HG03558 (cell line): ENCODE results near the gene WIPF3.
"Not testable (repeated sequence)": the region's sequence is repeated elsewhere in the genome, so short reads cannot be mapped to it uniquely, and the experiment has no call there.

Experiments used
- ATAC-seq: cut with Tn5 transposase; IDR thresholded peaks from one replicate; pipeline ENCODE4 v1.9.1; 2021; ENCODE audit warnings: moderate number of reproducible peaks; ENCODE audit not compliant: unreplicated experiment; ENCODE audit errors: extremely low read depth

The WIPF3 gene

DNA sequence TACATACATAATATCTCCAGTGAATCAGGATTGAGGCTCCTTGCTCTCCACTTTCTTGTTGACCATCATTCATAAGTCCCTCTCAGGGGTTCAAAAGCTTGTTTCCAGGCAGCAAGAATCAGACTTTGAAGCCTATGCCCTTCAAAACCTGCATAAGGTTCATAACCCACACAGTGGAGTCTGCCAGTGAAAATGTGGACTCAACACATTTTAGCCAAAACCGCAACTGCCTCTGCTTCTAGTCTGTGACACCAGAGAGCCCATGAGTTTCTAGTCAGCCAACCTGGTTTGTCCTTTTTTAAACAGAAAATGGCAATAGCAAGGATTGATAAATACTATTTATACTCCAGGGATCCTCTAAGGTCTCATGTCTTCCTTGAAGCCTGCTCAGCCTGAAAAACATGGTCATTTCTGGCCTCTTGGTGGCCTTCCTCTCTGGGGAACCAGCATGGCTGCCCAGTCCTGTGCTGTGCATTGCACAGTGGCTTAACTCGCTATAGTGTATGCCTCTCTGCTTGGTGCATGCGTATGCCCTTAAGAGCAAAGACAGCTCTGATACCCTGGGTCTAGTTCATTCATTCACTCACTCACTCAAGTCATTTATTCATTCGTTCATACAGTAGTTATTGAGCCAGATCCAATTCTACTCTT, 67.5 kb downstream of the WIPF3 start:
- no peak for ATAC-seq

DNA sequence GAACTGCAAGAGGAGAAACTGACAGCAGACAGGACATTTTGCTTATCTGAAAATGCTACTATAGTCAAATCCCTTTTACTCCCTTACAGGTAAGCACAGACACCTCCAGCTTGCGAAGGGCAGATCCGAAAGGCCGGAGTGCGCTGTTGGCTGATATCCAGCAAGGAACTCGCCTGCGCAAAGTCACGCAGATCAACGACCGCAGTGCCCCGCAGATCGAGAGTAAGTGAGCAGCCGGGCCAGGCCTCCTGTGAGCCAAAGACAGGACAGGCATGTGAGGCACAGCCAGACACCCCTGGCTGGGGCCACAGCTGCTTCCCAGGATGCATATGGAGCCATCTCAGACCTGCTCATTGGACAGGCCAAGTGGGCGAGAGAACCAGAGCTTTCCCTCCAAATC, 69.4 kb downstream of the WIPF3 start:
- ATAC-seq, result no peak

DNA sequence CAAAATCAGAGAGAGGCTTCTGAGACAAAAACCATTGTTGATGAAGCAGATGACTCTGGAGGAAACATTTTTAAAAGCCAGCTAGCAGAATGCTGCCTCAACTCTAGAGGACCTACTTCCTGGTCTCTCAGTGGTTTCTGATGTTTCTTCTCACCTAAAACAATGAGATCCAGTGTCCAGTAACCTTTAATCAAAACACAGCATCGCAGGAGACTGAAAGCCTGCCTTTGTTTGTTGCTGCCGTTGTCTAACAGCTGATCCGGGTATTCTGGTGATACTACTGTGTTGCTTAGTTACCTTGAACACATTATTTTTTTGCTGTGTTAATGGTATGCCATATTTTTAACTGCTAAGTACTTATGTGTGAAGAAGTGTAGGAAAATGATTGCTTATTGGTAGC, 70.9 kb downstream of the WIPF3 start:
- ATAC-seq, result no peak

DNA sequence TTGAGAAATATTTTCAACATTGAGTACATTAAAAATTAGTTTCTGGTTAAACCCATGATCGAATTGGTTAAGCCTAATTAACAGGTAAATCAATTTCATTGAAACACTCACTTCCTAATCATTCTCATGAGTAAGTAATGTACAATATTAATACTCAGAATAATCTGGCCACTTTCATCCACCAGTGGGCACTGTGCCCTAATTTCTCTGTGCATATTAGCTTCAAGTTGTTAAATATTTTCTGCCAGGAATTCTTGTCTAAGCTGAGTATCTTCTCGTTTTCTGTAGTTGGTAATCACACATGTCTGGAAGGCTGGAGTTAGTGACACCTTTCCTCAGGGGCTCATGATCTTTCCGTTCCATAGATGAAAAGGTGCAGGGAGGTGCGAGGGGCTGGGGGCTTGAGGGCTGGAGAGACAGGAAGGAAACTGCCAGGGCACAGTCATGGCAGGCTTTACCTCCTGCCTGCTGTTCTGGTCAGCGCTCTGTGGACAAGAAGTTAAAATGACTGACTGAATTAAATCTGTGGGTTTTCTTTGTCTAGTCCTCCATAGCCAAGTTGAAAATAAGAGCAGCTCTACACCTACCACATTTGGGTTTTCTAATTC, 71.9 kb downstream of the WIPF3 start:
- ATAC-seq, result no peak

DNA sequence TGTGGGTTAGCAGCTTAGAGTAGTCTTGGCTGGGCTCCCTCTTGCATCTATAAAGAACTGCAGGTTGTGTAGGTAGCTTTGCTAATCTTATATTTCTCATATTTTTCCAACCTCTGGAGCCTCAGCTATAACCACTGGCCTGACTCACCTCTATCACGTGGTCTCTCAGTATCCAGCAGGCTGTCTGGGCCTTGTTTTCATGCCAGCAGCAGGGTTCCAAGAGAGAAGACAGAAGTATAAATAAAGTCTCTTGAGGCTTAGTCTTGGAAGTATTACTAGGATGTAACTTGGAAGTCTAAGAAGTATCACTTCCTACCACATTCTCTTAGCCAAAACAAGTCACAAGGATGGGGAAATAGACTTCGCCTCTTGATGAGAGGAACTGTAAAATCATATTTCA, 73.3 kb downstream of the WIPF3 start:
- no peak for ATAC-seq

DNA sequence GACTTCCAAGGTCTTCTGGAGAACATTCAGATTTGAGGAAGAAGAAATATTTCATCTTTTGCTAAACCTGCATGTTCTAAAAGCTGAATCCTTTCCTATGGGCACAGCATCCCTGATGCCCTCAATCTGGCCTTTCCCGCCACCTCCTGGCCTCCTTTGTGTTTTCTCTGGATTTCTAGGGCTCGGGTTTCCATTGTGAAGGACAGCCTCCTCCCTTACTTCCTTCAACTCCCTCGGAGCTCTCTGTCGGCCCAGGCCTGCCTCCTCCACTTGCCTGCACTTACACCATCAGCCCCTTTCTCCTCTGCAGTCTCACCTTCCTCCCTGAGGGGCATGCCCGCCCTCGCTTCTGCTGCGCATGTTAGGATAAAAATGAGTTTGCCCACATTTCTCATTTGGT, 75.4 kb downstream of the WIPF3 start:
- ATAC-seq, result no peak

DNA sequence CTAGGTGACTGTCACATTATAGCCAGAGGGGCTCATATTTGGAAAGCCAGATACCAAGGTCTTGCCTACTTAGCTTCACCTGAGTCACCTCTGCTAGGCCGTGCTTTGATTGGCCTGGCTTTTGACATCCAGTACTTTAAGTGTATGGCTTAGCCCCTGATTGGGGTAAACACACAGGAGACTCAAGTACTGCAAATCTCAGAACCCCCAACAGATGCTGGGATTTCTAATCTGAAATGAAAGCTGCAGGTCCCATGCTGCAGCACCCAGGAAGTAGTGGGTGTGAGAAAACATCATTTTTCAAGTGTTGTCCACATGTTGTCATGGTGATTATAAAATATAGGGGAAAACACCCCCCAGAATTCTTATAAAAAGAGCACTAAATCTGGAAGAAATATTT, 76.2 kb downstream of the WIPF3 start:
- ATAC-seq, result no peak

DNA sequence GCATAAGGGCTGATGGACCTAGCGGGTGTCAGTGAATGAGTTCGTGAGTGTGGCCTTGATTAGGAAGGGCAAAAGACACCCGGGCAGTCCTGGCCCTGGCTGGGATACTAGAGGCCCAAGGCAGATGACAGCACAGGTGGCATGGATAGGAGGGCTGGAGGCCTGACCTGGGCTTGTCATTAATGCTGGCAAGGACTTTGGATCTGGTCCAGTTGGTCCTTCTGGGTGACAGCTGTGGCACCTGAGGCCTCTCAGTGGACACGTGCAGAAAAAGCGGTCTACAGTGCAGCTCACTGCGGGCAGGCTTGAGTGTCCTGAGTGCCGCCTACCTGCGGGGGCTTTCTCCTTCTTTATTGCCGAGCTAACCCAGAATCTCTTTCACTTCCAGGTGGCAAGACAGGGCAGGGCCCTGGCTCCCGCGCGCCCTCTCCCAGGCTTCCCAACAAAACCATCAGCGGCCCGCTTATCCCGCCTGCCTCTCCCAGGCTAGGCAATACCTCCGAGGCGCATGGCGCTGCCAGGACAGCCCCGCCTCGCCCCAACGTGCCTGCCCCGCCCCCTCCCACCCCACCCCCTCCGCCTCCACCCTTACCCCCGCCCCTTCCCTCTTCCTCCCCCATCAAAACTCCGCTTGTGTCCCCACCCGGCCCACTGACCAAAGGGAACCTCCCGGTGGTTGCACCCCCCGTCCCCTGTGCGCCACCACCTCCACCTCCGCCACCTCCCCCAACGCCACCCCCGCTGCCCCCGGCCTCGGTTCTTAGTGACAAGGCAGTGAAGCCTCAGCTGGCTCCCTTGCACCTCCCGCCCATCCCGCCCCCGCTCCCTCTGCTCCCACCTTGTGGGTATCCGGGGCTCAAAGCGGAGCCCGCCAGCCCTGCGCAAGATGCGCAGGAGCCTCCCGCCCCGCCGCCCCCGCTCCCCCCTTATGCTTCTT, 77.4 kb downstream of the WIPF3 start:
- no peak for ATAC-seq

DNA sequence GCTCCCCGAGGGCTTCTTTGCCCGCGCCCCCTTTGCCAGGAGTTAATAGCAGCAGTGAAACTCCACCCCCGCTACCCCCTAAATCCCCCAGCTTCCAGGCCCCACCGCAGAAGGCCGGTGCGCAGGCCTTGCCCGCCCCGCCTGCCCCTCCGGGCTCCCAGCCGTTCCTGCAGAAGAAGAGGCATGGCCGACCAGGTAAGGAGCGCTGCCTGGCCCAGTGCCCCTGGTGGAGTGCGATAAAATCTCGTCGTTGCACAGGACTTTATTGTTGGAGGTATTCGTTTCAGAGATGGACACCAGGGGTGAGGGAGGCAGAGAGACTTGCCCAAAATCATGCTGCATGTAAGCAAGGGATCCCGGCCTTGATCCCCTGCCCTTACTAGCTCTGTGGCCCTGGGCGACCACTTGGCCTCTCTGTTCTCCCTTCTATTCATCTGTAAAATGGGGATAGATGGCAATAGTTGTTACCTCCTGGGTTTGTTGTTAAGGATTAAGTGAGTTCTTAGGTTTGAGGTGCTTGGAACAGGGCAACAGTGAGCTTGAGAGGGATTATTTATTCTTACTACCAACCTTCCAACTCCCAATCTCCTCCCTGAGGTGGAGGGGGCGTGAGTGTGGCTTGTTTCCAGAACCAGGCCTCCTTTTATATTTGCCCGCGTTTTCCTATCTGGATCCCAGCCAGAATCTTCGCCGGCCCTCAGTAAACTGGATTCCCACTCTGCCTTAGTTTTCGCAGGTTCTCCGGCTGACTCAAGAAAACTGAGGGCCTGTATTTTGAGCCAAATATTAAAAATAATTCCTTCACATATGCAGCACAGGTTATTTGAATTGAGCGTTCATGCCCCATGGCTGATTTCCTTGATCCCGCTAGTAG, 78.3 kb downstream of the WIPF3 start:
- ATAC-seq, result no peak

DNA sequence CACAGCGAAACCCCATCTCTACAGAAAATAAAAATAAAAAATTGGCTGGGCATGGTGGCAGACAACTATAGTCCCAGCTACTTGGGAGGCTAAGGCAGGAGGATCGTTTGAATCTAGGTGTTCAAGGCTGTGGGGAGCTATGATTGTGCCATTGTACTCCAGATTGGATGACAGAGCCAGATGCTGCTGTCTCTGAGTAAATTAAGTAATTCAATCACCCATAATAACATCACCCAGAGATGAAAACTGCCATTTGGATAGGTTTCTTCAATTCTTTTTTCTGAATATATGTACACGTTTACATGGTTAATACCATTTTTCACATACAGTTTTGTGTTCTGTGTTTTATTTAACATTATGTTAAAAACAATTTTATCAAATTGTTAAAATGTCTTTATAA, 79.3 kb downstream of the WIPF3 start:
- no peak for ATAC-seq

DNA sequence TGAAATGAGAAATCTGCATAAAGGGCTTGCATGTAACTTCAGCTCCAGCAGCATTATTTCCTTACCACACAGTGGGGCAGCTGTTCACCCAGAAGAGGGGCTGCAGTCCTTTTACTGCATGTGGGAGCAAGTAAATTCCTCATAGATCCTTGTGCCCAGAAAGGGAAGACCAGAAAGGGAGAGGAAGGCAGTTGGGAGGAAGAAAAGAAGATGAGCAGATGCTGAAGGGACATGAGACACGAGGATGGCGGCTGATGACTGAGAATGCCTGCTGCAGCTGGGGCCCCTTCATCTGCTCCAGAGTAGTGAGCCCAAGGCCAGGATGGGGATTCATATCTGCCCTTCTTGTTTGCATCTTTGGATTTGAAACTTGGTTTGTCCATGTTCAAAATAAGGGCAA, 80.5 kb downstream of the WIPF3 start:
- no peak for ATAC-seq

DNA sequence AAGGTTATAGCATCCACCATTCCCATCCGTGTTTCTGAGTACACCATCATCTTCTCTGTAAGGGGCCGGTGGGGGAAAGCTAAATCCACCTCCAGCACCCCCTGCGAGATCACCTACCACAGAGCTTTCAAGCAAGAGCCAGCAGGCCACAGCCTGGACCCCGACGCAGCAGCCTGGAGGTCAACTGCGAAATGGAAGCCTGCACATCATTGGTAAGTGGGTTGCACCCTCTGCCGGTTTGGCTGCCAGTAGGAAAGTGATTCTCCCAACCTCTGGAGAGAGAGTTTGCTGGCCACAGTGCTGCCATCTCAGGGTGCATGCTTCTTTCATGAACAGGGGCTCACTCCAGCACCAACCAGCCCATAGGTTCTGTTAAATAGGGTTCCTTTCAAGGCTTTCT, 81.7 kb downstream of the WIPF3 start:
- no peak for ATAC-seq

DNA sequence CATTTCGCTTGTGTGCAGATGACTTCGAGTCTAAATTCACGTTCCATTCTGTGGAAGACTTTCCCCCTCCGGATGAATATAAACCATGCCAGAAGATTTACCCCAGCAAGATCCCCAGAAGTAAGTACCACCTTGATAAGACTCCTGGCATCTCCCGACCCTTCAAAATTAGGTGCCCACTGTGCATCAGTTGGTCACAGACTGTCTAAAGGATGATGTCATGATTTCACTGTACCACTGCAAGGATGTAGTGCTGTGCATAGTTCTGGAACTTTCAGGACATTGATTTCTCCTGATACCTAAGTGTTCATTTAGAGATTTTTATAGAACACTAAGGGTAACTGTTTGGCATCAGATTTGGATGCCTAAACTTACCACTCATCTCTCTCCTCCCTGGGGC, 83.0 kb downstream of the WIPF3 start:
- ATAC-seq, result no peak

DNA sequence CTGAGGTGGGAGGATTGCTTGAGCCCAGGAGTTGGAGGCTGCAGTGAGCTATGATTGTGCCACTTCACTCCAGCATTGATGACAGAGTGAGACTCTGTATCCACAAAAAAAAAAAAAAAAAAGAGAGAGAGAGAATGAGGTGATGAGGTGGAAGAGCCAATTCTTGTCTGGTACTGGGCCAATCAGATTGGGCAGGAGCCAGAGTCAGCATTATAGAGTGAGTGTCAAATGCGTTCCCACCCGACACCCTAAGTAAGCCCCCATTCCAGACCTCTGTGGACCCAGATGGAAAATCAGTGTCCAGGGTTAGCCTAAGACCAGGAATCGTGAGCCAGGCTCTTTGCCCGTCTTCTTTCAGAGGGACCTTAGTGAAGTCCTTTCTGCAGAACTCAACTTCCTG, 83.9 kb downstream of the WIPF3 start:
- no peak for ATAC-seq

DNA sequence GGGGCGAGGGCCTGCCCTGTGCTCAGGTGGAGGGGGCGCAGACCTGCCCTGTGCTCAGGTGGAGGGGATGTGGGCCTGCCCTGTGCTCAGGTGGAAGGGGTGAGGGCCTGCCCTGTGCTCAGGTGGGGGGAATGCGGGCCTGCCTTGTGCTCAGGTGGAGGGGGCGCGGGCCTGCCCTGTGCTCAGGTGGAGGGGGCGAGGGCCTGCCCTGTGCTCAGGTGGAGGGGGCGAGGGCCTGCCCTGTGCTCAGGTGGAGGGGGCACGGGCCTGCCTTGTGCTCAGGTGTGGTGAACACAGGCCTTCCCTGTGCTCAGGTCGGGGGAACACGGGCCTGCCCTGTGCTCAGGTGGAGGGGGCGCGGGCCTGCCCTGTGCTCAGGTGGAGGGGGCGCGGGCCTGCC, 84.5 kb downstream of the WIPF3 start:
- ATAC-seq, result not testable (repeated sequence)

DNA sequence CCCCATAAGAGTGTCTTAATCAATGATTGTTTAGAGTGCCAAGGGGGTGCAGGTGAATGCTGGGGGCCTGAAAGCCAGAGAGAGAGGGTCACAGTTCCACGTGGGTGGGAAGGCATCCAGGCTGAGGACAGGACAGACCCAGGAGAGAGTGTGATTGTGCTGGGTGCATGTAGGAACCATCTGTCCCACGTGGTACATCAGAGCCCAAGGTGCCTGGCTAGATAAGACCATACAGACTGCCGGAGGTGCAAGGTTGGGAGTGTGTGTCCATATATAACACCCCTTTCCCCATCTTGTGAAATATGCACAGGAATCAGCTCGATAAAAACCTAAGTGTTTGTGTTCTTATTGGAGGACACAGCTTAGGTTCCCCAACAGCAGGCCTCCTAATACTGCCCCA, 85.5 kb downstream of the WIPF3 start:
- ATAC-seq, result no peak

DNA sequence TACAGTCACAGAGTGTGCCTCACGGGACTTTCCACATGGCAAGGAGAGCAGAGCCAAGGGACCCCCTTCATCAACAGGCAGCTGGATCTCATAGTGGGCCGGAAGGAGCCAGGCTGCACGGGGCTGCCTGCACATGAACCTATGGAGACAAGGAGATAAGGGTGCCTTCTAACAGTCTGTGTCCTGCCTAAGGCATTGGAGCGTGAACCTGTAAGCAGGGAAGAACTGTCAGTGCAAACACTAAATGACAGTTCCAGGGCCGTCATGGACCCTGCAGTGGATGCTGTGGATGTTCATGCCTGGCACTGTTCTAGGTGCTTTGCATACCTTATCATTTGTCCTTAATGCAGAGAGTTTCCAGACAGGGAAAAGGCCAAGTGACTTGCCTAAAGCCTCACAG, 85.9 kb downstream of the WIPF3 start:
- no peak for ATAC-seq

DNA sequence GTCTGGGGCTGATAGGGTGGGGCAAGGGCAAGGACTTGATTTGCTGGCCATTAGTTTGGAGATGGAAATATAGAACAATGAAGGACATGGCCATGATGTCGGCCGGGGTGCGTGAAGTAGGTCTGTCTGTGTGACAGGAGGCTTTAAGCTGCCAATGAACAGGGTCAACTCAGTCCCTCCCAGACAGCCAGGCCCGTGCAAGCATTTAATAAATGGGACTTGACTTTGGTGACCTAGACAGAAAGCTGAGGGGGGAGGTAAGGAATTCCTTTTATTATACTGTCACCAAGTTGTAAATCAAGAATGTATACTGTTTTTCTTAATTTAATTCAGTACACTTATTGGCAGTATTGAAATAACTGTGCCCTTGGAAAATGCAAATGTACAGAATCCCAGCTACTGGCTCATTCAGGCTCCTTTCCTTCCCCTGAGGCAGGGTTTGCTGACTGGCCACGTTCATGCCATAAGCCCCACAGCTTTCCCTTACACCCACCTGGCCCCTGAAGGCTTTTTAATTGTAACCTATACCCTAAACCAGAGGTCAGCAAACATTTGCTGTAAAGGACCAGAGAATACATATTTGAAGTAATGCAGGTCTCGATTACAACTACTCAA, 87.2 kb downstream of the WIPF3 start:
- ATAC-seq, result no peak

DNA sequence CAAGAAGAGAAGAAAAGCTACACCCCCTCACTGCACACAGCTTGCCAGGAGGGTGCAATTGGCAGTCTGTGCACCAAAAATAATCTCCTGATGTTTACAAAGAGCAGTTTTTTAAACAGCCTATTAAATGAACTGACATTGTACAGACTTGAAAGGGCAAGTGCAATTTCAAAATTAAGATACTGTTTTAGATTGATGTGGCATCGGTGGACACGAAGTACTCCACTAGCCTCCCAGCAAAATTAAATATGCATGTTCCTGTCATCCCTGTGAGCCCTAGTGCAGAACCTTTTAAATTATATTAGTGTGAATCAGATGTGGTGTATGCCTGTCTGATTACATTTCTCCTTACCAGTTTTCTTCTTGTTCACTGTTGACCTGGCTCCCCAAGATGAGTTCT, 87.9 kb downstream of the WIPF3 start:
- no peak for ATAC-seq

DNA sequence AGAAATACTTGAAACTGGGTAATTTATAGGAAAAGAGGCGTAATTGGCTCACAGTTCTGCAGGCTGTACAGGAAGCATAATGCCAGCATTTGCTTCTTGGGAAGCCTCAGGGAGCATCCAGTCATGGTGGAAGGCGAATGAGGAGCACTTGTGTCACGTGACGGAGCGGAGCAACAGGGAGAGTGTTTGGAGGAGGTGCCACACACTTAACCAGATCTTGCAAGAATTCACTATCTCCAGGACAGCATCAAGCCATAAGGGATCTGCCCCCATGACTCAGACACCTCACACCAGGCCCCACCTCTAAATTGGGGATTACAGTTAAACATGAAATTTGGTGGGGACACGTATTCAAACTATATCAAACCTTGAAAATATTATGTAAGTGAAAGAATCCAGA, 89.3 kb downstream of the WIPF3 start:
- no peak for ATAC-seq
